HUES48 (cell line): Measurements from ENCODE around the gene FANCB.

Experiments
- H3K27ac ChIP-seq: one replicate; pipeline ENCODE4 v1.7.0; 2013; ENCODE audit warnings: low read depth, low read length, inconsistent platforms
- H3K27me3 ChIP-seq: 2 replicates; pipeline ENCODE4 v1.6.1; 2013; ENCODE audit warnings: mild to moderate bottlenecking, low read length; ENCODE audit not compliant: control insufficient read depth, insufficient read depth
- H3K36me3 ChIP-seq: 2 replicates; pipeline ENCODE4 v1.6.1; 2013; ENCODE audit warnings: low read length; ENCODE audit not compliant: control insufficient read depth, insufficient read depth
- H3K4me1 ChIP-seq: 2 replicates; pipeline ENCODE4 v1.6.1; 2013; ENCODE audit warnings: mild to moderate bottlenecking, low read length; ENCODE audit not compliant: control insufficient read depth, insufficient read depth
- H3K4me3 ChIP-seq: 2 replicates; pipeline ENCODE4 v1.5.1; 2013; ENCODE audit warnings: mild to moderate bottlenecking, low read depth, low read length
- H3K9ac ChIP-seq: 2 replicates; pipeline ENCODE4 v1.6.1; 2013; ENCODE audit warnings: mild to moderate bottlenecking, low read depth, low read length, moderate library complexity
- H3K9me3 ChIP-seq: 2 replicates; pipeline ENCODE4 v1.6.1; 2013; ENCODE audit warnings: low read length; ENCODE audit not compliant: control insufficient read depth, insufficient read depth

Gene FANCB

GRCh38 chrX:14798805-14799397 lies 74.0 kb downstream of the FANCB start:
- Histone ChIP-seq H3K9me3 (no peaks in the 10 kb centered on the region), H3K4me1 (no peaks in the 10 kb centered on the region), H3K4me3 (no peak overlapping the region), H3K36me3 (no peaks in the 10 kb centered on the region), H3K9ac (no peak overlapping the region), H3K27ac (no peak overlapping the region), H3K27me3 (no peaks in the 10 kb centered on the region)
